Pancreas (tissue), 10 donors: ENCODE results near the gene PRDM5. TPM values are rescaled to one million over a fixed set of nuclear protein-coding genes. Genes with fewer than 3 reads are reported as not detected.

Source experiments
- ATAC-seq, 4 donors: fragments of 200-7000 bp; cut with Tn5 transposase; one replicate each; pipeline versions ENCODE4 v1.8.0 to v1.9.1; 2020; ENCODE audit warnings: mild to moderate bottlenecking in 4 of 4, moderate library complexity in 4 of 4
- DNase-seq, 6 donors: peaks; one replicate each; pipeline ENCODE4 v3.0.0-alpha.2; 2020
- FAIRE-seq: peaks from 2 replicates; lab custom pipeline; 2012; peaks lifted over from hg19 to GRCh38; lab: Jason Lieb, UNC
- H3K27ac ChIP-seq, 4 donors: fragments of 200-600 bp; sonication (generic); 1 replicate in 3 of 4; 2 replicates in 1 of 4; pipeline versions ENCODE4 v1.5.0 to v1.8.0; 2020
- H3K27me3 ChIP-seq, 4 donors: fragments of 200-600 bp; one replicate each; pipeline ENCODE4 v1.8.0; 2021
- H3K36me3 ChIP-seq, 3 donors: fragments of 200-600 bp; sonication (generic) in 1 of 3; one replicate each; pipeline versions ENCODE4 v1.5.0 to v1.8.0; 2020 to 2021
- H3K4me1 ChIP-seq, 3 donors: fragments of 200-600 bp; one replicate each; pipeline ENCODE4 v1.8.0; 2021
- H3K4me3 ChIP-seq, 4 donors: fragments of 200-600 bp; sonication (generic) in 2 of 4; one replicate each; pipeline versions ENCODE4 v1.5.0 to v1.8.0; 2020 to 2021
- H3K9me3 ChIP-seq, 4 donors: fragments of 200-600 bp; one replicate each; pipeline ENCODE4 v1.8.0; 2021
- WGBS, 2 donors: extraction: QIAGEN DNeasy Blood & Tissue Kit; methylation state at CpG; one replicate each; pipeline ENCODE4 v1.1.7; 2013; 5-methylcytosine and 5-hydroxymethylcytosine counted together
- intact Hi-C, 3 donors: fragments of 100-400 bp; cut with DNase I; formaldehyde crosslinking; loops; one replicate each; pipeline versions ENCODE4 v1.11.1 to v1.14.2; 2022
- polyA plus RNA-seq, 2 donors: library from polyadenylated mRNA; stranded (reverse); fragments of 200-250 nt; gene quantifications; one replicate each; pipeline ENCODE4 v1.2.3, GENCODE V29; 2013
- total RNA-seq, 6 donors: library from RNA; stranded (reverse); fragmentation: NEBNext Ultra II Directional in 4 of 6; extraction: Animal tissue kit (Norgen Biotek cat#: 25700) in 4 of 6; gene quantifications; one replicate each; pipeline versions ENCODE4 v1.2.1 to v1.2.4, GENCODE V29; 2021 to 2023
- TF ChIP-seq, protein P1 (sequence below), 4 donors: fragments of 200-600 bp; sonication (generic) in 3 of 4; IDR thresholded peaks; one replicate each; pipeline versions ENCODE4 v1.5.0 to v1.8.0; 2021; ENCODE audit warnings: antibody characterized with exemption in 4 of 4
- donor health status: healthy with polysubstance abuse.
- donor health status: DM: no; HTN: no; CAD: no; lungs with moderate emphysema.
- donor health status: DM: no; HTN: no; CAD: no.
- donor health status: control.
- donor health status: control.
- donor health status: Bipolar disorder and iron deficiency.
- donor health status: DM: yes; HTN: yes; CAD: no.
- donor health status: DM: no; HTN: no; CAD: no.
- donor health status: DM: no; HTN: no; CAD: no.
- donor health status: DM: yes; HTN: yes; CAD: no.

Gene PRDM5
- total and polyA plus RNA-seq, 8 donors = 2.7 to 13.2 (median 9.5) TPM

DNA sequence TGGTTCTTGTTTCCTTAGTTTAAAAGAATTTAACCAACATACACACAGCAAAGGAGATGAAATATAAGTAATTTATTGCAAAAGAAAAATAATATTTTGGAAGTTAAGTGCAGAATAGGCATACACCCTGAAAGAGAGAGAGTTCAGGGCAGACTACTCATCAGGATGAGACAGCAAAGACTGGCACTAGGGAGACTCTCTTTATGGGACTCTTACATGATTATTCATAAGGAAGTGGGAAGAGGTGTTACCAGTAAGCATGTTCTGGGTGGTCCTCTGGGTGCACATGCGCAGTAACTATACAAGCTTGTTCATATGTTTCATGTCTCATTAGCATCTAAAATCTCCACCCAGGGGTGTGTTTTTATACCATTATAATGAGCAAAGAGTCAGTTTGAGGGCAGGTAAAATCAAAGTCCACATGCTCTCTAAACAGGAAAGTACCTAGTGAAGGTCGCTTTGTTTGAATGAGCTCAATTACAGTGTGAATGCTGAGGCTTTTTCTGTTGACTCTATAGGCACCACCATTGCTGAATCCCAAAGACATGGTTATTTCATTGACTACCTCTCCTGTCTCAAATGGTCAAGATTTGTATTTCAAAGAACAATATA, 38.2 kb upstream of the PRDM5 start:
- Histone ChIP-seq H3K9me3 (no peaks in the 10 kb centered on the region), H3K27ac (no peak overlapping the region), H3K4me3 (no peak overlapping the region), H3K36me3 (no peaks in the 10 kb centered on the region), H3K4me1 (no peaks in the 10 kb centered on the region), H3K27me3 (no peaks in the 10 kb centered on the region)
- FAIRE-seq = no peak
- TF ChIP-seq, protein P1, sequence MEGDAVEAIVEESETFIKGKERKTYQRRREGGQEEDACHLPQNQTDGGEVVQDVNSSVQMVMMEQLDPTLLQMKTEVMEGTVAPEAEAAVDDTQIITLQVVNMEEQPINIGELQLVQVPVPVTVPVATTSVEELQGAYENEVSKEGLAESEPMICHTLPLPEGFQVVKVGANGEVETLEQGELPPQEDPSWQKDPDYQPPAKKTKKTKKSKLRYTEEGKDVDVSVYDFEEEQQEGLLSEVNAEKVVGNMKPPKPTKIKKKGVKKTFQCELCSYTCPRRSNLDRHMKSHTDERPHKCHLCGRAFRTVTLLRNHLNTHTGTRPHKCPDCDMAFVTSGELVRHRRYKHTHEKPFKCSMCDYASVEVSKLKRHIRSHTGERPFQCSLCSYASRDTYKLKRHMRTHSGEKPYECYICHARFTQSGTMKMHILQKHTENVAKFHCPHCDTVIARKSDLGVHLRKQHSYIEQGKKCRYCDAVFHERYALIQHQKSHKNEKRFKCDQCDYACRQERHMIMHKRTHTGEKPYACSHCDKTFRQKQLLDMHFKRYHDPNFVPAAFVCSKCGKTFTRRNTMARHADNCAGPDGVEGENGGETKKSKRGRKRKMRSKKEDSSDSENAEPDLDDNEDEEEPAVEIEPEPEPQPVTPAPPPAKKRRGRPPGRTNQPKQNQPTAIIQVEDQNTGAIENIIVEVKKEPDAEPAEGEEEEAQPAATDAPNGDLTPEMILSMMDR (IDR thresholded peaks at IDR 0.05) = no peak
- ATAC-seq = no peak
- WGBS, 2 donors = 50% methylated on average over 2 of the region's 2 CpGs
- no peak for DNase-seq
- intact Hi-C loops = no loop called here

- TF ChIP-seq, protein P1 (IDR thresholded peaks at IDR 0.05) = no peak
- Histone ChIP-seq H3K27me3 (no peaks in the 10 kb centered on the region), H3K36me3 (no peaks in the 10 kb centered on the region), H3K4me1 (no peaks in the 10 kb centered on the region), H3K9me3 (no peaks in the 10 kb centered on the region), H3K4me3 (no peak overlapping the region), H3K27ac (no peak overlapping the region)
- intact Hi-C loops = no loop called here
- FAIRE-seq (no peak), DNase-seq (no peak), ATAC-seq (no peak)
- WGBS, 2 donors = 54 to 55% methylated on average over 4 of the region's 4 CpGs
Observed at GRCh38 chr4:120948382-120948781, 25.9 kb upstream of the PRDM5 start.

DNA sequence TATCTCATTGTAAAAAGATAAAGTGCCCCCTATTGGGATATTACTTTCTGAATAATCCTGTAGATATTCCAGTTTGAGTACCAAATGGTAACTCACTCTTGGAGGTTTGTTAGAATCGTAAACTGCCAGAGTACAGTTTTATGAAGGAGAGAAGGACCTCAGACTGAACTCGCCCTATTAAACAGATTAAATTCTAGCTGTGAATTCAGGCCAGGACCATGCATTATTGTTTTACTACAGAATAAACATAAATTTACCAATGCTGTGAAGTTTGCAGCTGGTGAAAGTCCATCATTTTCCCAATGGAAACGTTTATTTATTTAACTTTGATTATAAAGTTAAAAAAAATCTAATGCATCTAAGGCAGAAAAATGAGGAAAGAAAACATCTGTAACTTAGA, 20.2 kb upstream of the PRDM5 start:
- Histone ChIP-seq H3K9me3 (no peaks in the 10 kb centered on the region), H3K27me3 (no peaks in the 10 kb centered on the region), H3K27ac (no peak overlapping the region), H3K4me3 (no peak overlapping the region), H3K36me3 (no peaks in the 10 kb centered on the region), H3K4me1 (no peaks in the 10 kb centered on the region)
- TF ChIP-seq, protein P1 (IDR thresholded peaks at IDR 0.05) = no peak
- intact Hi-C loops = no loop called here
- ATAC-seq = no peak
- WGBS, 2 donors = 28 to 31% methylated on average over 3 of the region's 3 CpGs
- FAIRE-seq = no peak
- no peak for DNase-seq

DNA sequence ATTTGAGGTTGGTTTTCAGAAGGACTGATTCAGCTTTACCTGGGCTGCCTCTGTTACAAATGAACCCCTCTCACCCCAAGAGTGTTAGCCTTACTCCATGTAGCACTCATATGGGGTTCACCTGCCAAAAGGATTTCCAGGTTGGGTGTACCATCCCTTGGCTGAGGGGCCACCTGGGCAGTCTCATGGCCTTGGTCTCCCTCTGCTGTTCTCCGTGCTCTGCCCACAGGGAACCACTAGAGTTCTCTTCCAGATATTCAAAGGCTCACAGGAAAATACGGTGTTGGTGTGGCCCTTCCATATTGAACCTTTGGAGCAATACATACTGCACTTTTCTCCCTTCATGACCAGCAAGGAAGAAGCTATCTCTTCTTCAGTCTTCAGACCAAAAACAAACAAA, 18.0 kb upstream of the PRDM5 start:
- Histone ChIP-seq H3K27ac (no peak overlapping the region), H3K36me3 (no peaks in the 10 kb centered on the region), H3K9me3 (no peaks in the 10 kb centered on the region), H3K4me1 (no peaks in the 10 kb centered on the region), H3K27me3 (no peaks in the 10 kb centered on the region), H3K4me3 (no peak overlapping the region)
- intact Hi-C loops = no loop called here
- DNase-seq (no peak), ATAC-seq (no peak), FAIRE-seq (no peak)
- TF ChIP-seq, protein P1 (IDR thresholded peaks at IDR 0.05) = no peak
- 88 to 90% methylated on average over 2 of the region's 2 CpGs for WGBS, 2 donors

- Histone ChIP-seq H3K27ac (no peak overlapping the region), H3K27me3 (no peaks in the 10 kb centered on the region), H3K9me3 (no peaks in the 10 kb centered on the region), H3K4me3 (no peak overlapping the region), H3K4me1 (no peaks in the 10 kb centered on the region), H3K36me3 (no peaks in the 10 kb centered on the region)
- DNase-seq (no peak), ATAC-seq (no peak), FAIRE-seq (no peak)
- intact Hi-C loops = no loop called here
- TF ChIP-seq, protein P1 (IDR thresholded peaks at IDR 0.05) = no peak
Observed at GRCh38 chr4:120939693-120940092, 17.2 kb upstream of the PRDM5 start.
